Stimulated activated CD8-positive, alpha-beta memory T cell treated with anti-CD3 and anti-CD28 coated beads, Interleukin-15, amount 100 ng/mL, for 24 hours (primary cell): Measurements from ENCODE around the gene IKZF4.
"Not testable (repeated sequence)": the region's sequence is repeated elsewhere in the genome, so short reads cannot be mapped to it uniquely, and the experiment has no call there.

Experiments
- DNase-seq: peaks from one replicate; pipeline ENCODE4 v3.0.0-alpha.2; 2020; ENCODE audit warnings: low read depth

The IKZF4 gene

GRCh38 chr12:56040151-56040550 is 19.3 kb downstream of the IKZF4 start:
- no peak for DNase-seq

- DNase-seq: no peak
Observed at GRCh38 chr12:56040963-56041551, 20.2 kb downstream of the IKZF4 start.

DNA sequence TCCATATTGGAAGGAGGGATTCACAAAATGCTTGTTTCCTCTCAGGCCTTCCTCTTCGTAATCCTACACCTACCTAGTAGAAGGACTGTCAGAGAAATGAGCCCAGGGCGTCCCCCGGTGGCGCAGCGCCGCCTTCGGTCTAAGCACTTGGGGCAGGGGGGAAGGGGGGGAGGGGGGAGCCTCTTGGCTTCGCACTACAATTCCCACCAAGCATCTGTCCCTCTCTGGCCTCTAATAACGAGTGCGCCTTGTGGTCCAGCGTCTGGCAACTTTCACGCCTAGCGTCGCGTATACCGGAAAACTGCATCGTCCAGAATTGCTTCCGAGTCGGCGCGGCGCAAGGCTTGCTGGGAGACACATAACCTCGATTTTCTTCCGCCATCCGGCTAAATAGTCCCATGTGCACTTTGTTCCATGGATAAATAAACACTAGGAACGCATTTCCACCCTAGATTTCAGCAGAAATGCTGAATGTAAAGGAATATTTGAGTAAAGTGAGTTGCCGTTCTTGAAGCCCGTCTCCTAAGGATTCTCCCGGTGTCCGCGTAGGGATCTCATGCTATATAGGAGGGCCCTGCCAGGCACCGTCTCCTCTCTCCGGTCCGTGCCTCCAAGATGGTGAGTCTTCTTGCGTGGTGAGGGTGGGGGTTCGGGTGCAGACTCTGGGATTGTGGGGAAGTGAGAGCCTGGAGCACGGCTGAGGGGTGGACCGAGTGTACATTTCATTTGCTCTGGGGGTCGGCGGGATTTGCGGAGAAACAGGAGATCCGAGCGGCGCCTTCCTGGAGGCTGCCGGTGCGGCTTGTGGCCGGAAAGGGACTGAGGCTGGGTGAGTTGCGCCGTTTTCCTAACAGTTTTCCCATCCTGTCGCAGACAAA is 20.9 kb downstream of the IKZF4 start, which contains the start of gene RPS26:
Gene RPS26 (plus strand): TSS at position 367 of the 878 bp plus-strand sequence. CDS start 249 bp downstream, at position 616.
- DNase-seq: peak; percentile 63

GRCh38 chr12:56042430-56042813 is 21.6 kb downstream of the IKZF4 start:
- DNase-seq: not testable (repeated sequence)

- DNase-seq: no peak
Observed at GRCh38 chr12:56042843-56043242, 22.0 kb downstream of the IKZF4 start.

GRCh38 chr12:56046027-56046780 is 25.4 kb downstream of the IKZF4 start:
- DNase-seq: no peak

- no peak for DNase-seq
Observed at GRCh38 chr12:56053407-56053893, 32.6 kb downstream of the IKZF4 start.

- DNase-seq: not testable (repeated sequence)
Observed at GRCh38 chr12:56059964-56060363, 39.1 kb downstream of the IKZF4 start.

- DNase-seq: no peak
Observed at GRCh38 chr12:56061982-56062381, 41.1 kb downstream of the IKZF4 start.

- DNase-seq: no peak
Observed at GRCh38 chr12:56062996-56063395, 42.2 kb downstream of the IKZF4 start.

DNA sequence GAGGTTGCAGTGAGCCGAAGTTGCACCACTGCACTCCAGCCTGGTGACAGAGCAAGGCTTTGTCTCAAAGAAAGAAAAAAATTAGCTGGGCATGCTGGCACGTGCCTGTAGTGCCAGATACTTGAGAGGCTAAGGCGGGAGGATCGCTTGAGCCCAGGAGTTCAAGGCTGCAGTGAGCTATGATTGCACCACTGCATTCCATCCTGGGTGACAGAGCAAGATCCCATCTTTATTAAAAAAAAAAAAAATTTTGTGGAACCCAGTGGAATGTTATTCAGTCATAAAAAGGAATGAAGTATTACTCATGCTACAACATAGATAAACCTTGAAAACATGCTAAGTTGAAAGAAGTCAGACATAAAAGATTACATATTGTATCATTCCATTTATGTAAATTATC is 50.8 kb downstream of the IKZF4 start:
- no peak for DNase-seq

DNA sequence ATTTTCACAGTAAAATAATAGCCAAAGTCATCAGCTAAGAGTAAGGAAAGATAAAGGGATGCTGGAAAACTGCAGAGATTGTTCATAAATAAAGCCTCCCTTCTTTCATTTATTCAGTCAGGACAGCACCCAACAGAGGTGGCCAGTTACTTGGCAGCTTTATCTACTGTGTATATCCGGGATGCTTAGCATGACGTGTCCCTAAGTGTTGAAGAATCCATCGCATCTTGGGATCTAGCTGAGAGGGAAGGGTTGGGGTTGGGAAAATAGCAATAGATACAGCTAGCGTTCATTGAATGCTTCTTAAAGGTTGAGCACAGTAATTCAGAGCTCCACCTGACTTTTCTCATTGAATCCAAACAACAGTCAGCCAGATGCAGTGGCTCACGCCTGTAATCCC is 53.6 kb downstream of the IKZF4 start:
- DNase-seq: no peak

GRCh38 chr12:56077966-56078365 is 57.1 kb downstream of the IKZF4 start:
- not testable (repeated sequence) for DNase-seq

- no peak for DNase-seq
Observed at GRCh38 chr12:56078427-56078826, 57.6 kb downstream of the IKZF4 start.

DNA sequence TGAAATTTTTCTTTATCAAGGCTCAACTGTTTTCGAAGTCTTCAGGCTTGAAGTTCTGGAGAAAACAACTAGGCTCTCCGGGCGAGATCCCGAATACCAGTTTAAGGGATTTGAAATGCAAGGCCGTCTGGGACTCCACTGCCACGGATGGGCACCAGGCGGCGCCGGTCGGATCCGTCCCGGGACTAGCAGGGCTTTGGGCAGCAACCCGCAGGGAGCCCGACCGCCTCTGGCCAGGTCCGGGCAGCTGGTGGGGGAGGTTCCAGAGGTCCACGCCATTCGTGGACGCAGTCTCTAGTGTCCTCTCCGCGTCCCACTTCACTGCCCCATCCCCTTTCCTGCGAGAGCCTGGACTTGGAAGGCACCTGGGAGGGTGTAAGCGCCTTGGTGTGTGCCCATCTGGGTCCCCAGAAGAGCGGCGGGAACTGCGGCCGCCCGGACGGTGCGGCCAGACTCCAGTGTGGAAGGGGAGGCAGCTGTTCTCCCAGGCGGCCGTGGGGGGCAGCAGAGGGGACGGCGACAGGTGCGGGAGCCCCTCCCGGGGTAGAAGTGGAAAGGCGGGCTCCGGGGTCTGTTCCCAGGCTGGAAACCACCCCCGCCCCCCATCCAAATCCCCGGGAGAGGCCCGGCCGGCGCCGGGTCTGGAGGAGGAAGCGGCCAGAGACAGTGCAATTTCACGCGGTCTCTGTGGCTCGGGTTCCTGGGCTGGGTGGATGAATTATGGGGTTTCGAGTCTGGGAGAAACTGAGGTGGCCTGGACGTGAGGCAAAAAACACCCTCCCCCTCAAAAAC is 58.3 kb downstream of the IKZF4 start:
- no peak for DNase-seq

DNA sequence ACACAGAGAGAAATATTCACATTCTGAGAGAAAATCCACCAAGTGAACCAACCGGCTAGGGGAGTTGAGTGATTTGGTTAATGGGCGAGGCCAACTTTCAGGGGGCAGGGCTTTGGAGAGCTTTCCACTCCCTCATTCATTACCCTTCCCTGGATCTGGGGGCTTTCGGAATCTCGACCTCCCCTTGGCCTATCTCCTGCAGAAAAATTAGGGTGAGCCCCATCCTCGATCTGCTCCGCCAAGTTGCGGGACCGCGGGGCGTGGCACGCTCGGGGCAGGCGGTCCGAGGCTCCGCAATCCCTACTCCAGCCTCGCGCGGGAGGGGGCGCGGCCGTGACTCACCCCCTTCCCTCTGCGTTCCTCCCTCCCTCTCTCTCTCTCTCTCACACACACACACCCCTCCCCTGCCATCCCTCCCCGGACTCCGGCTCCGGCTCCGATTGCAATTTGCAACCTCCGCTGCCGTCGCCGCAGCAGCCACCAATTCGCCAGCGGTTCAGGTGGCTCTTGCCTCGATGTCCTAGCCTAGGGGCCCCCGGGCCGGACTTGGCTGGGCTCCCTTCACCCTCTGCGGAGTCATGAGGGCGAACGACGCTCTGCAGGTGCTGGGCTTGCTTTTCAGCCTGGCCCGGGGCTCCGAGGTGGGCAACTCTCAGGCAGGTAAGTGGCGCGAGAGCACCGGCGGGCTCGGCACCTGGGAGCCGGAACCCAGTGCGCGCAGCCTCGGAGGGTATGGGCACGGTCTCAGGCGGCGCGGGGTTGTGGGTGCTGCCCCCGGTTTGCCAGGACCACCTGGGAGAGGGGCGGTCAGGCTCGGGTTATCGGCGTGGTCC is 59.1 kb downstream of the IKZF4 start, which contains the start of gene ERBB3:
Gene ERBB3 (plus strand): TSS at position 443 of the 833 bp plus-strand sequence. CDS start 136 bp downstream, at position 579.
- DNase-seq: peak; percentile 38

DNA sequence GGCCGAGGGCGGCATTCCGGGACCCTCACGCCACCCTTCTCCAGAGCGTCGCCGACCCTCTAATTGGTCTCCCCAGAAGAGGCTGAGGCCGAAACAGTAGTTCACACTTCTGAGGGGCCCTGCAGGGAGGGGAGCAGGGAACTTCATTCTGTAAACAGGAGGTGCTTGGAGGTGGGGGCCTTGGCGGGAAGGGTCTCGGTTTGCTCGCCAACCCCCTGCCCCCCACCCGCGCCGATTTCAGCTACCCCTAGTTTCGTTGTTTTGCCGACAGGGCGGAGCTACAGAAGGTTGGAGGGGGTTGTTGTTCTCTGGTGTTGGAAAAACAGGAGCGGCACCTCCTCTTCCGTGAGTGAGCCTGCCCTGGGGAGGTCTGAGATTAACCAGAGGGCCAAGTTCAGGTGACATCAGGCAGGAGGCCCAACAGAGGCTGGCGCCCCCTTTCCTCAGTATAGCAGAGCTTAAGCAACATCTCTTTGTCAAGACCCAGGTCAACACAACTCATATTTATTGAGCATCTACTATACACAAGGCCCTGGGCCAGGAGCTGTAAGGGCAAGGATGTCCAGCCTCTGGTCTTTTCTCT is 59.8 kb downstream of the IKZF4 start:
- DNase-seq: no peak

DNA sequence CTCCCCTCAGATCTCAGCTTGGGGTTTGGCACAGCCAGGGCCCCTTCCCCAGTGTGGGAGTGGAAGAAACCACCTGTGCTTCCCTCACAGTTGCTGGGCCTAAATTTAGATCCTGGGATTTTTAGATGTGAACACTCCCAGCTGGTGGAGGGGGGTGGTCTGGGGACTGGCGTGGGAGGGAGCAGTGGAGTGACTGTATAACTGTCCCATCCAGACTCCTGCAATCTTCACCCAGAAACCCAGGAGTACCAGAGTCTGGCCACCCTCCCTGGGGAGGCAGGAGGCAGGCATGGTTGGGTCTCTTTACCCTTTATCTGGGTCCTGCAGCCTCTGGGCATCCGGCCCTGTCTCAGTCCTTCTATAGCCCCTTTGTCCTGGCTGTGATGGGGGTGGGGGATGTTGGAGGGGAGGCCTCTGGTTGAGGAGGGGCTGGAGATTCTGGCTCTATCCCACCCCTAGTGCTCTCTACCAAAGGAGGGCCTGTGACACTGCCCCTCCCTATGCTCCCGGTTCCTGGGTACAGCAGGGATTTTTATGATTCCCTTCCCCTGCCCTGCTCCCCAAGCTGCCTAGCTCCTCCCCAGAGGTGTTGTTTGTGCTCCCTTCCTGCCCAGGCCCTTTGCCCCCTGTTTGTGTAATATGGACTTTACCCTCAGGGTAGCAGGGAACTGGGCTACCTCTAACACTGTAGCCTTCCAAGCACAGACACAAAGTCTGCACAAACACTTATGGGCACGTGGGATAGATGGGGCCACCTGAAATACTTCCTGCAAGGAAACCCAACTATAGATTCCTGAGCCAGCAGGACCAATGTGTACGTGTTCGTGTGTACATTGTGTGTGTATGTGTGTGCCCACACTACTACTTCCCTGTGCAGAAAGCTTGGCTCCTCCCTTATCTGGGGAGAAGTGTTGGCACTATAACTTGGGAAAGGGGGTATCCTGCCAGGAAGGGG is 60.8 kb downstream of the IKZF4 start:
- no peak for DNase-seq

DNA sequence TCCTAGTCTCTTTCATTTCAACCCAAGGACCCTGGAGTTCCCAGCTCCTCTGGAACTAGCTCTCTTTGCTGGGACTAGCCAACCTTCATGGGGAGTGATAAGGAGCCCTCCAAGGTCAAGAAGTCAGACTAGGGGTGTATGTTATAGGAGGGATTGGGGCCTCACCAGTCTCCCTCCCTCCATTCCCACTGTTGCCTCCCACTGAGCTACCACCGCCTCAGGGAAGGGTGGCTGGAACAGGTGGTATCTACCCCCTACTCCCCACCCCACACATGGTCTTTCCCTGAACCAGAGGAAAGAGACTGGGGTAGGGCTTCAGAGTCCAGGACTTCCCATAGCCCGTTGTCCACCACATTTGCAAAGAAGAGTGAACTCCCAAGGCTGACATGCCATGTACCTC is 61.5 kb downstream of the IKZF4 start:
- DNase-seq: no peak
